SK-N-SH (cell line): ENCODE measurements around the gene BCR. TPM values are rescaled to one million over a fixed set of nuclear protein-coding genes. Genes with fewer than 3 reads are reported as not detected.

Source experiments
- CTCF ChIA-PET: fragments of 300-600, 350-600 bp; formaldehyde crosslinking; extraction: SDS; loops from one replicate; lab custom pipeline; 2021; lab: Yijun Ruan, JAX
- POLR2A ChIA-PET: fragments of 350-600 bp; sonication (Branson Sonifier 250); formaldehyde crosslinking; extraction: SDS; loops from one replicate; lab custom pipeline; 2020; ENCODE audit warnings: antibody characterized with exemption, inconsistent platforms; lab: Yijun Ruan, JAX
- DNase-seq: peaks from one replicate; pipeline ENCODE4 v3.0.0; 2012
- H2AFZ ChIP-seq: fragments of 200-600 bp; sonication (generic); 2 replicates; pipeline ENCODE4 v1.8.1; 2016; ENCODE audit warnings: antibody characterized with exemption, mild to moderate bottlenecking, low read depth
- H3F3A ChIP-seq: fragments of 200-600 bp; sonication (generic); replicated peaks from 2 replicates; pipeline ENCODE3; 2016; ENCODE audit warnings: antibody characterized with exemption, mild to moderate bottlenecking; ENCODE audit not compliant: insufficient read depth
- H3K27ac ChIP-seq, 2 experiments: fragments of 200-500 bp in 1 of 2; fragments of 200-600 bp in 1 of 2; sonication (Bioruptor generic) in 1 of 2; sonication (generic), shearing (Covaris generic) in 1 of 2; 2 replicates each; pipeline versions ENCODE4 v1.5.1 to v1.6.1; 2014 to 2016; ENCODE audit warnings: low read depth in 2 of 2, inconsistent platforms in 1 of 2, low read length in 1 of 2, mild to moderate bottlenecking in 1 of 2, mixed read lengths in 1 of 2
- H3K27me3 ChIP-seq: fragments of 200-600 bp; sonication (generic), shearing (Covaris generic); 2 replicates; pipeline ENCODE4 v1.6.1; 2016; ENCODE audit warnings: mixed run types; ENCODE audit not compliant: insufficient read depth
- H3K36me3 ChIP-seq, 2 experiments: fragments of 200-500 bp in 1 of 2; fragments of 200-600 bp in 1 of 2; sonication (Bioruptor generic) in 1 of 2; sonication (generic) in 1 of 2; replicated peaks in 1 of 2; 2 replicates each; pipeline versions ENCODE3 to v1.5.1; 2014 to 2016; ENCODE audit warnings: low read length in 1 of 2, mild to moderate bottlenecking in 1 of 2; ENCODE audit not compliant: insufficient read depth in 2 of 2, control insufficient read depth in 1 of 2
- H3K4me1 ChIP-seq, 2 experiments: fragments of 200-500 bp in 1 of 2; fragments of 200-600 bp in 1 of 2; sonication (Bioruptor generic) in 1 of 2; sonication (generic), shearing (Covaris generic) in 1 of 2; 2 replicates each; pipeline versions ENCODE4 v1.5.1 to v1.6.1; 2014 to 2016; ENCODE audit warnings: low read depth in 1 of 2, low read length in 1 of 2, mixed run types in 1 of 2; ENCODE audit not compliant: insufficient read depth in 2 of 2, control insufficient read depth in 1 of 2
- H3K4me2 ChIP-seq: fragments of 200-600 bp; sonication (generic), shearing (Covaris generic); 2 replicates; pipeline ENCODE4 v1.6.1; 2017; ENCODE audit warnings: mixed run types
- H3K4me3 ChIP-seq, 2 experiments: fragments of 200-500 bp in 1 of 2; fragments of 200-600 bp in 1 of 2; sonication (Bioruptor generic) in 1 of 2; sonication (generic), shearing (Covaris generic) in 1 of 2; 2 replicates each; pipeline versions ENCODE4 v1.5.1 to v1.8.1; 2014 to 2016; ENCODE audit warnings: low read depth in 2 of 2, inconsistent platforms in 1 of 2, low read length in 1 of 2, mild to moderate bottlenecking in 1 of 2, mixed read lengths in 1 of 2, moderate library complexity in 1 of 2
- H3K79me2 ChIP-seq: fragments of 200-600 bp; sonication (generic); 2 replicates; pipeline ENCODE4 v1.8.1; 2017; ENCODE audit warnings: mild to moderate bottlenecking; ENCODE audit not compliant: insufficient read depth
- H3K9ac ChIP-seq: fragments of 200-600 bp; sonication (generic); 2 replicates; pipeline ENCODE4 v1.6.1; 2017; ENCODE audit warnings: mixed run types
- H3K9me2 ChIP-seq: fragments of 200-600 bp; sonication (generic); 2 replicates; pipeline ENCODE4 v1.6.1; 2017; ENCODE audit warnings: mixed run types
- H3K9me3 ChIP-seq: fragments of 200-600 bp; sonication (generic); 2 replicates; pipeline ENCODE4 v1.6.1; 2017; ENCODE audit warnings: mixed run types, mild to moderate bottlenecking, moderate library complexity
- H4K20me1 ChIP-seq: fragments of 200-600 bp; sonication (generic); 2 replicates; pipeline ENCODE4 v1.6.1; 2017; ENCODE audit warnings: mild to moderate bottlenecking, mixed run types; ENCODE audit not compliant: insufficient read depth
- CHD2 ChIP-seq: fragments of 150-350 bp; IDR thresholded peaks from 2 replicates; pipeline ENCODE4 v1.6.1; 2018; ENCODE audit warnings: low read length; ENCODE audit not compliant: partially characterized antibody
- ELF1 ChIP-seq: IDR thresholded peaks from 2 replicates; pipeline ENCODE4 v1.4.0; 2012
- EZH2phosphoT487 ChIP-seq: fragments of 200-600 bp; sonication (generic); IDR thresholded peaks from 2 replicates; pipeline ENCODE4 v1.6.1; 2017; ENCODE audit warnings: low read depth, mixed run types, mild to moderate bottlenecking, antibody characterized with exemption, moderate library complexity, borderline replicate concordance
- FOSL2 ChIP-seq: IDR thresholded peaks from 2 replicates; pipeline ENCODE4 v1.4.0; 2012; ENCODE audit warnings: low read depth, mild to moderate bottlenecking, moderate library complexity, borderline replicate concordance
- FOXJ3 ChIP-seq: sonication (generic); formaldehyde crosslinking; IDR thresholded peaks from 2 replicates; pipeline ENCODE4 v1.5.1; 2020; ENCODE audit warnings: mild to moderate bottlenecking, missing genetic modification reagents
- GABPA ChIP-seq: IDR thresholded peaks from 2 replicates; pipeline ENCODE4 v1.4.0; 2012; ENCODE audit warnings: low read depth, mild to moderate bottlenecking
- IRF3 ChIP-seq: fragments of 150-350 bp; IDR thresholded peaks from 2 replicates; pipeline ENCODE4 v1.6.1; 2016; ENCODE audit warnings: mild to moderate bottlenecking, low read depth, low read length
- MAX ChIP-seq: IDR thresholded peaks from 2 replicates; pipeline ENCODE4 v1.4.0; 2012; ENCODE audit warnings: low read depth
- MXI1 ChIP-seq: IDR thresholded peaks from 2 replicates; pipeline ENCODE4 v1.6.1; 2012; ENCODE audit warnings: mild to moderate bottlenecking, low read depth, low read length, improper control_type of control experiment
- NRF1 ChIP-seq: IDR thresholded peaks from 2 replicates; pipeline ENCODE4 v1.6.1; 2012; ENCODE audit warnings: low read depth, mild to moderate bottlenecking, low read length
- REST ChIP-seq: IDR thresholded peaks from 2 replicates; pipeline ENCODE4 v1.6.1; 2012; ENCODE audit warnings: mild to moderate bottlenecking, low read depth, low read length, moderate library complexity
- RXRA ChIP-seq: IDR thresholded peaks from 2 replicates; pipeline ENCODE4 v1.4.0; 2012; ENCODE audit warnings: low read depth, mild to moderate bottlenecking, borderline replicate concordance
- SIN3A ChIP-seq: IDR thresholded peaks from 2 replicates; pipeline ENCODE4 v1.6.1; 2012; ENCODE audit warnings: low read depth, mild to moderate bottlenecking, low read length, moderate library complexity, borderline replicate concordance
- SMC3 ChIP-seq: IDR thresholded peaks from 2 replicates; pipeline ENCODE4 v1.6.1; 2012; ENCODE audit warnings: low read depth, low read length, improper control_type of control experiment
- TAF1 ChIP-seq: IDR thresholded peaks from 2 replicates; pipeline ENCODE4 v1.6.1; 2012; ENCODE audit warnings: low read depth, mild to moderate bottlenecking, low read length, moderate library complexity, borderline replicate concordance
- USF1 ChIP-seq: IDR thresholded peaks from 2 replicates; pipeline ENCODE4 v1.4.0; 2012; ENCODE audit warnings: low read depth, borderline replicate concordance
- YY1 ChIP-seq: IDR thresholded peaks from 2 replicates; pipeline ENCODE4 v1.4.0; 2012; ENCODE audit warnings: low read depth, mild to moderate bottlenecking
- WGBS: methylation state at CpG from one replicate; pipeline ENCODE4 v1.1.6; 2017; ENCODE audit warnings: low lambda C conversion rate; 5-methylcytosine and 5-hydroxymethylcytosine counted together
- polyA plus RNA-seq, 3 experiments: library from polyadenylated mRNA; depleted of rRNA; stranded (reverse); fragments of >200 nt; gene quantifications; 2 replicates each; pipeline ENCODE4 v1.2.3, GENCODE V29; 2012

The BCR gene
- polyA plus RNA-seq, 1 of the 3 experiments (the other 2 are of a cell fraction), result 50.9 TPM

GRCh38 chr22:23359583-23360123 lies 179.3 kb downstream of the BCR start:
- no peak overlapping the region for H3K27ac ChIP-seq
- no peak overlapping the region for H3K9ac ChIP-seq
- WGBS, result 21% methylated on average over 5 of the region's 5 CpGs
- no peaks in the 10 kb centered on the region for H3F3A ChIP-seq
- ChIA-PET POLR2A (no interaction called here), CTCF (interaction anchor here (0.5 to 1.0 kb wide), 2 partner anchors 26 to 405 kb away, joined by 3 to 4 read pairs; no protein-coding TSS in a partner anchor)
- no peaks in the 10 kb centered on the region; the same call in 1 of the 2 replicates for H3K27me3 ChIP-seq
- H3K36me3 ChIP-seq, result no peaks in the 10 kb centered on the region
- no peak overlapping the region for H2AFZ ChIP-seq
- no peaks in the 10 kb centered on the region for H3K9me2 ChIP-seq
- no peaks in the 10 kb centered on the region for H4K20me1 ChIP-seq
- H3K9me3 ChIP-seq, result no peaks in the 10 kb centered on the region
- TF ChIP-seq REST (no peak), GABPA (no peak)
- H3K79me2 ChIP-seq, result no peaks in the 10 kb centered on the region
- H3K4me2 ChIP-seq, result no peak overlapping the region
- no peak for DNase-seq
- H3K4me3 ChIP-seq, result no peak overlapping the region
- H3K4me1 ChIP-seq, result no peaks in the 10 kb centered on the region

GRCh38 chr22:23361676-23362075 lies 181.4 kb downstream of the BCR start:
- ChIA-PET POLR2A (no interaction called here), CTCF (interaction anchor here (0.7 kb wide), 1 partner anchor 24 kb away, joined by 3 read pairs; no protein-coding TSS in a partner anchor)
- no peaks in the 10 kb centered on the region for H3K79me2 ChIP-seq
- H3K4me1 ChIP-seq, result no peaks in the 10 kb centered on the region
- no peaks in the 10 kb centered on the region for H3K9me3 ChIP-seq
- no peak overlapping the region for H3K9ac ChIP-seq
- no peaks in the 10 kb centered on the region for H3F3A ChIP-seq
- no peaks in the 10 kb centered on the region for H3K36me3 ChIP-seq
- no peak overlapping the region for H3K4me3 ChIP-seq
- H3K27me3 ChIP-seq, result no peaks in the 10 kb centered on the region; the same call in 1 of the 2 replicates
- no peak overlapping the region for H2AFZ ChIP-seq
- no peak overlapping the region for H3K27ac ChIP-seq
- no peaks in the 10 kb centered on the region for H4K20me1 ChIP-seq
- no peak for DNase-seq
- H3K9me2 ChIP-seq, result no peaks in the 10 kb centered on the region
- no peak overlapping the region for H3K4me2 ChIP-seq
- TF ChIP-seq YY1 (no peak), SIN3A (no peak), FOXJ3 (no peak), ELF1 (no peak), MXI1 (no peak), NRF1 (no peak), USF1 (no peak), SMC3 (no peak), RXRA (no peak), IRF3 (no peak), MAX (no peak), FOSL2 (no peak), REST (no peak), TAF1 (no peak), CHD2 (no peak), GABPA (no peak), EZH2phosphoT487 (no peak)
